ENCODE results near the gene FBXO44.

FBXO44 gene

DNA sequence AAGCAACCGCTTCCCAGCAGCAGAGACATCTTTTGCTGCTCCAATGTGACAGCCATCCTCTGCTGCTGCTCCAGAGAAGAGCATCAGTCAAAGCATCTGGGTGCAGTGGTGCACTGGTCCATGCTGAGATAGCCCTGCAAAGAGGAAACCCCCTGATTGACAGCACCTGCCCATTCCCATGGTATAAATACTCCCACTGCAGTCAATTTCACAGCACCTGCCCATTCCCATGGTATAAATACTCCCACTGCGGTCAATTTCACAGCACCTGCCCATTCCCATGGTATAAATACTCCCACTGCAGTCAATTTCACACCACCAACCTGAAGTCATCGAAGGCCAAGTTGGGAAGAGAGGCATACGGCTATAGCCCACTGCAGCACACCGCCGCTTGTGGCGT is 25.9 kb upstream of the FBXO44 start:
- Histone ChIP-seq H3K4me3 (replicated peaks; ENCODE audit: insufficient read depth, low read length) (no peak overlapping the region), H3K27me3 (ENCODE audit: insufficient read depth, poor library complexity, severe bottlenecking) (peaks cover 4% of the 10 kb centered on the region), H3K27ac (replicated peaks) (no peak overlapping the region)
- DNase-seq (ENCODE audit: low read depth in 1 of 2, low spot score in 1 of 2): no peak
- TF ChIP-seq, protein P1, sequence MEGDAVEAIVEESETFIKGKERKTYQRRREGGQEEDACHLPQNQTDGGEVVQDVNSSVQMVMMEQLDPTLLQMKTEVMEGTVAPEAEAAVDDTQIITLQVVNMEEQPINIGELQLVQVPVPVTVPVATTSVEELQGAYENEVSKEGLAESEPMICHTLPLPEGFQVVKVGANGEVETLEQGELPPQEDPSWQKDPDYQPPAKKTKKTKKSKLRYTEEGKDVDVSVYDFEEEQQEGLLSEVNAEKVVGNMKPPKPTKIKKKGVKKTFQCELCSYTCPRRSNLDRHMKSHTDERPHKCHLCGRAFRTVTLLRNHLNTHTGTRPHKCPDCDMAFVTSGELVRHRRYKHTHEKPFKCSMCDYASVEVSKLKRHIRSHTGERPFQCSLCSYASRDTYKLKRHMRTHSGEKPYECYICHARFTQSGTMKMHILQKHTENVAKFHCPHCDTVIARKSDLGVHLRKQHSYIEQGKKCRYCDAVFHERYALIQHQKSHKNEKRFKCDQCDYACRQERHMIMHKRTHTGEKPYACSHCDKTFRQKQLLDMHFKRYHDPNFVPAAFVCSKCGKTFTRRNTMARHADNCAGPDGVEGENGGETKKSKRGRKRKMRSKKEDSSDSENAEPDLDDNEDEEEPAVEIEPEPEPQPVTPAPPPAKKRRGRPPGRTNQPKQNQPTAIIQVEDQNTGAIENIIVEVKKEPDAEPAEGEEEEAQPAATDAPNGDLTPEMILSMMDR (IDR thresholded peaks at IDR 0.05; ENCODE audit: insufficient read depth, low read length): no peak
- TF ChIP-seq SPI1 (IDR thresholded peaks at IDR 0.05; ENCODE audit: borderline replicate concordance, low read depth) (no peak), GABPA (IDR thresholded peaks at IDR 0.05; ENCODE audit: low read depth) (no peak), POLR2AphosphoS5 (IDR thresholded peaks at IDR 0.05; ENCODE audit: low read depth) (no peak)
- TF ChIP-seq, protein P2, sequence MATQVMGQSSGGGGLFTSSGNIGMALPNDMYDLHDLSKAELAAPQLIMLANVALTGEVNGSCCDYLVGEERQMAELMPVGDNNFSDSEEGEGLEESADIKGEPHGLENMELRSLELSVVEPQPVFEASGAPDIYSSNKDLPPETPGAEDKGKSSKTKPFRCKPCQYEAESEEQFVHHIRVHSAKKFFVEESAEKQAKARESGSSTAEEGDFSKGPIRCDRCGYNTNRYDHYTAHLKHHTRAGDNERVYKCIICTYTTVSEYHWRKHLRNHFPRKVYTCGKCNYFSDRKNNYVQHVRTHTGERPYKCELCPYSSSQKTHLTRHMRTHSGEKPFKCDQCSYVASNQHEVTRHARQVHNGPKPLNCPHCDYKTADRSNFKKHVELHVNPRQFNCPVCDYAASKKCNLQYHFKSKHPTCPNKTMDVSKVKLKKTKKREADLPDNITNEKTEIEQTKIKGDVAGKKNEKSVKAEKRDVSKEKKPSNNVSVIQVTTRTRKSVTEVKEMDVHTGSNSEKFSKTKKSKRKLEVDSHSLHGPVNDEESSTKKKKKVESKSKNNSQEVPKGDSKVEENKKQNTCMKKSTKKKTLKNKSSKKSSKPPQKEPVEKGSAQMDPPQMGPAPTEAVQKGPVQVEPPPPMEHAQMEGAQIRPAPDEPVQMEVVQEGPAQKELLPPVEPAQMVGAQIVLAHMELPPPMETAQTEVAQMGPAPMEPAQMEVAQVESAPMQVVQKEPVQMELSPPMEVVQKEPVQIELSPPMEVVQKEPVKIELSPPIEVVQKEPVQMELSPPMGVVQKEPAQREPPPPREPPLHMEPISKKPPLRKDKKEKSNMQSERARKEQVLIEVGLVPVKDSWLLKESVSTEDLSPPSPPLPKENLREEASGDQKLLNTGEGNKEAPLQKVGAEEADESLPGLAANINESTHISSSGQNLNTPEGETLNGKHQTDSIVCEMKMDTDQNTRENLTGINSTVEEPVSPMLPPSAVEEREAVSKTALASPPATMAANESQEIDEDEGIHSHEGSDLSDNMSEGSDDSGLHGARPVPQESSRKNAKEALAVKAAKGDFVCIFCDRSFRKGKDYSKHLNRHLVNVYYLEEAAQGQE (IDR thresholded peaks at IDR 0.05; ENCODE audit: insufficient replicate concordance, low read depth): no peak

DNA sequence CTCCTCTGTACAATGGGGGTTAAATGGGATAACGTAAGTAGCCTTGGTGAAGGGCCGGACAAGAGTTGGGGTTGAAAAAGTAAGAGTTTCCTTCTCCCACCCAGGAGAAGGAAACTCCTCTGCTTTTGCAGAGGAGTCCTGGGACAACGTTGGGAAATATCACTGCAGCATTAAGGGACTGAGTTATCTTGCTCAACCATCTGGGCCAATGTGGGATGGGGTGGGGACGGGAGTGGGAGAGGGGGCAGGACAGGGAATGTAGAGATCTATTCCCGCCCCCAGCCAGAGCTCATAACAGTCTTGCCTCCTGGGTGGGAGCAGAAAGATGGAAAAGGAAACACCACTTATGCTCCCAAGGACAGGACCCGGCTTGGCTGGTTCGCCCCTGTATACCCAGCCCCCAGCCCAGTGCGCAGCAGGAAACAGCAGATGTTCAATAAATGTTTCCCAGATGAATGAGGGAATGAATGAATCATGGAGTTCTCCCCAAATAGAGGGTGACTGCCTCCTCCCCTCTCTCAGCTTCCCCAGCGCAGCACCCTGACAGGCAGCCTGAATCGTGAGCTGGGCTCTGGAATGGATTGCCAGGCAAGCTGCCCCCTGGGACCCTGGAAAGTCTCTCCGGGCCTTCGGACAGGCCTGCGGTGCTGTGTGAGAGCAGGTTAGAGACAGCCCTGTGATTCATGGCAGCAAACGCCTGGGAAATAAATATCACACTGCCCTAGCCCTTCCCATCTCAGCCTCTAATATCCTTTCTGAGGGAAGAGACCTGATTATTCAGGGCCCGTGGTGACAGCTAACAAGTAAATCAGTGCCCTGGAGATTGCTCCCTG is 25.3 kb upstream of the FBXO44 start:
- Histone ChIP-seq H3K4me3 (replicated peaks; ENCODE audit: insufficient read depth, low read length) (no peak overlapping the region), H3K27me3 (ENCODE audit: insufficient read depth, poor library complexity, severe bottlenecking) (peaks cover 4% of the 10 kb centered on the region), H3K27ac (replicated peaks) (no peak overlapping the region)
- TF ChIP-seq GABPA (IDR thresholded peaks at IDR 0.05; ENCODE audit: low read depth) (no peak), SPI1 (IDR thresholded peaks at IDR 0.05; ENCODE audit: borderline replicate concordance, low read depth) (no peak), POLR2AphosphoS5 (IDR thresholded peaks at IDR 0.05; ENCODE audit: low read depth) (no peak)
- TF ChIP-seq, protein P1 (IDR thresholded peaks at IDR 0.05; ENCODE audit: insufficient read depth, low read length): no peak
- TF ChIP-seq, protein P2 (IDR thresholded peaks at IDR 0.05; ENCODE audit: insufficient replicate concordance, low read depth): no peak
- DNase-seq (ENCODE audit: low read depth in 1 of 2, low spot score in 1 of 2): no peak

DNA sequence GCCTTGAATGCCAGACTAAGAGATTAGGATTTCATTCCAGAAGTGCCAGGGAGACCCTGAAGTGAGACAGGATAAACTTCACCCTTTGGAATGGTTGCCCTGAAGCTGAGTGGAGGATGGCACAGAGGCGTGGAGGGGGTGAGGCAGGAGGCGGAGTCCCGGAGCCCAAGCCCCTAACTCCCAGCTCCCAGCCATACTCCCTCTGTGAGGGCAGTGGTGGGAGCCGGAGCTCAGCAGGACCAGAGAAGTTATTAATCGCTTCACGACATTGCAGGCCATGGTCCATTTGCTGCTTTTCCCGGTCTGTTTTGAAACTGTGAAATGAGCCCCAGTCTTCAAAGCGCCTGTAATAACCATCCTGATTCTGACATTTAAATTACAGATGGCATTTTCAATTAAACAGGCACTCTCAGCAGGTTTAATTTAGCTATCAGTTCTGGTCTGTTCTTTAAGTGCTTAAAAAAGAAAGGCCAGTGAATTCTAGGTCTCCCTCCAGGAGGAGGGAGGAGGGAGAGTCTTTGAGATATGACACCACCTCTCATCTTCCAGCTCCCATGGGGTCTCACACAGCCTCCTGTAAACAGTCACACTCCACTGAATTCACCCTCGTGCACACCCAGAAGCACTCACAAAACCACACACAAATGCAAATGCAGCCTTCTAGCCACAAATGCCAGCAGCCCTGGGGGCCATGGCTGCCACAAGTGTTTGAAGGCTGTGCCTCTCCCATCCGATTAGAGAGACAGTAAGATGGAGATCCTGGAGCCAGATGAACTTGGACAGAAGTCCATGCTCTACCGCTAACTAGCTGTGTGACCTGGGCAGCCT is 20.1 kb upstream of the FBXO44 start:
- DNase-seq (ENCODE audit: low read depth in 1 of 2, low spot score in 1 of 2): no peak
- Histone ChIP-seq H3K27ac (replicated peaks) (no peak overlapping the region), H3K27me3 (ENCODE audit: insufficient read depth, poor library complexity, severe bottlenecking) (no peaks in the 10 kb centered on the region), H3K4me3 (replicated peaks; ENCODE audit: insufficient read depth, low read length) (no peak overlapping the region)
- no peak for TF ChIP-seq GABPA (IDR thresholded peaks at IDR 0.05; ENCODE audit: low read depth)
- TF ChIP-seq, protein P1 (IDR thresholded peaks at IDR 0.05; ENCODE audit: insufficient read depth, low read length): no peak
- no peak for TF ChIP-seq POLR2AphosphoS5 (IDR thresholded peaks at IDR 0.05; ENCODE audit: low read depth)
- TF ChIP-seq, protein P2 (IDR thresholded peaks at IDR 0.05; ENCODE audit: insufficient replicate concordance, low read depth): no peak
- no peak for TF ChIP-seq SPI1 (IDR thresholded peaks at IDR 0.05; ENCODE audit: borderline replicate concordance, low read depth)

Measured in HL-60 (cell line).